NCI-H345 treated with DMSO at 0.1 percent for 48 hours (cell line): ENCODE data around the gene ACTR2.
"Not testable (repeated sequence)": the region's sequence is repeated elsewhere in the genome, so short reads cannot be mapped to it uniquely, and the experiment has no call there.

Experiments
- DNase-seq: peaks from one replicate; lab custom pipeline; 2025; ENCODE audit not compliant: unreplicated experiment; lab: John Stamatoyannopoulos, UW

The ACTR2 gene

GRCh38 chr2:65311049-65311448 lies 83.4 kb downstream of the ACTR2 start:
- no peak for DNase-seq

GRCh38 chr2:65311596-65311995 lies 84.0 kb downstream of the ACTR2 start:
- no peak for DNase-seq

- no peak for DNase-seq
Observed at GRCh38 chr2:65313126-65313953, 85.7 kb downstream of the ACTR2 start.

DNA sequence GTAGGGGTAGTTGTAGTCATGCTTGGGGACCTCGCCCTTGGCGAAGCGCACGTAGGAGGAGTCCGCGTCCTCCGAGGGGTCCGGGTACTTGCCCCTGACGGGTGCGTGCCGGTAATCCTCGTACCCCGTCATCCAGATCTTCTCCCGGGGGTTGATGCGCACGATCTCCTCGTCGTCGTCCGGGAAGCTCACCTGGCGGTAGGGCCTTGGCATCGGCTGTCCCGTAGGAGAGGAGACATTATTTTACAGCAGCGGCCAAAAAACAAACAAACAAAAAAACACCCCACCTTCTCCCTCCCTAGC lies 86.3 kb downstream of the ACTR2 start:
- no peak for DNase-seq

- DNase-seq, result no peak
Observed at GRCh38 chr2:65314801-65315441, 87.3 kb downstream of the ACTR2 start.

GRCh38 chr2:65316072-65316471 lies 88.4 kb downstream of the ACTR2 start:
- no peak for DNase-seq

- not testable (repeated sequence) for DNase-seq
Observed at GRCh38 chr2:65317351-65317750, 89.7 kb downstream of the ACTR2 start.

GRCh38 chr2:65317841-65318240 lies 90.2 kb downstream of the ACTR2 start:
- no peak for DNase-seq

- no peak for DNase-seq
Observed at GRCh38 chr2:65319072-65319673, 91.5 kb downstream of the ACTR2 start.

GRCh38 chr2:65319674-65320041 lies 92.0 kb downstream of the ACTR2 start:
- DNase-seq, result no peak

- no peak for DNase-seq
Observed at GRCh38 chr2:65320042-65320725, 92.6 kb downstream of the ACTR2 start.
